ENCODE results near the gene RANBP3.

Gene RANBP3

DNA sequence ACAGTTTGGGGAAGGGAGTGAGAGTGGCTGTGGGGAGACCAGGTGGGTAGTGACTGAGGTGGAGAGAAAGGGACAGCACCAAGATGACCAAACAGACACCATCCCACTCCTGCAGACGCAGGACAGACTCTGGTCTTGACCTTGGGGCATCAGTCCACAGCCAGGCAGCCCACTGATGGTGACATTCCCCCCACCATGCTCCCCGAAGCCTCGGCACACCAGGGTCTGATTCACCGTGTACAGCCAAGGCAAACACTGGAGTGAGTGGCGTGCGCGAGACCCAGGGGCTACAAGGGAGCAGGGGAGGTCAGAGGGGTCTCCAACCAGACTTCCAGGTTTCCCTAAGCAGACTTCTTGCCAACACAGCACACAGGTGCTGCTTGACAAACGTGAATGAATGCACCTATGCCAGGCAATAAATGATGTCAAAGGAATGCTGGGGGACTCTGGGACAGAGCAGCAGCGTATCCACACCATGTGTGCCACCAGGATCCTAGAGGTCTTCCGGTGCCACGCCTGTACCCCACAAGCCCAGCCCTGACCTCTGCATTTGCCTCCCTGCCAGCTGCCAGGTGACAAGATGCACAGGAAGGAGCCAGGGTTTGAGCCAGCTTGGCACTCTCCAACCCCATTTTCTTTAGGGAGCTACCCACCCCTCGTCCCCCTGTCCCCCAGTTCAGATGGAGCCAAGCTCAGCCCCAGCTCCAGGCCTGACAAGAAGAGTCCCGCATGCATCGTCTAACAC lies 18.5 kb downstream of the RANBP3 start:
- no peak for DNase-seq
- no peak for ATAC-seq (replicated peaks)
- Mint-ChIP-seq H3K27me3 (no peaks in the 10 kb centered on the region), H3K4me1 (peaks cover 51 to 96% of the 10 kb centered on the region in 2 donors), H3K36me3 (peaks cover 21 to 33% of the 10 kb centered on the region in 2 donors), H3K4me3 (no peak overlapping the region), H3K27ac (peak overlapping the region; percentile 47), H3K9me3 (no peaks in the 10 kb centered on the region)

DNA sequence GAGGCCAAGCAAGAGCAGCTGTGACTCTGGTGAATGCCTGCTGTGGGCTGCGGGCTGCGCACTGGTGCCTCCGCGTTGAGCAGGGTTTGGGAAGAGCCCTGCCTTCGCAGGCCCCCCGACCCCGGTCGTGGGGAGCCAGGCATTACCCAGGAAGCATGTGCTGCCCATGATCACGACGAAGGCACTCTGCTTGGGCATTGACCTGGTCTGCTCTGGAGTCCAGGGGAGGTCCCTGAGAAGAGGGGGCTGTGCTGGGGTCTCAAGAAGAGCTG lies 19.2 kb downstream of the RANBP3 start:
- no peak overlapping the region for H3K4me3 Mint-ChIP-seq
- DNase-seq (no peak), ATAC-seq (replicated peaks) (no peak)
- no peaks in the 10 kb centered on the region for H3K9me3 Mint-ChIP-seq
- peaks cover 23 to 37% of the 10 kb centered on the region in 2 donors for H3K36me3 Mint-ChIP-seq
- peak overlapping the region; percentile 47 for H3K27ac Mint-ChIP-seq
- H3K27me3 Mint-ChIP-seq = no peaks in the 10 kb centered on the region
- H3K4me1 Mint-ChIP-seq = peaks cover 54 to 96% of the 10 kb centered on the region in 2 donors

DNA sequence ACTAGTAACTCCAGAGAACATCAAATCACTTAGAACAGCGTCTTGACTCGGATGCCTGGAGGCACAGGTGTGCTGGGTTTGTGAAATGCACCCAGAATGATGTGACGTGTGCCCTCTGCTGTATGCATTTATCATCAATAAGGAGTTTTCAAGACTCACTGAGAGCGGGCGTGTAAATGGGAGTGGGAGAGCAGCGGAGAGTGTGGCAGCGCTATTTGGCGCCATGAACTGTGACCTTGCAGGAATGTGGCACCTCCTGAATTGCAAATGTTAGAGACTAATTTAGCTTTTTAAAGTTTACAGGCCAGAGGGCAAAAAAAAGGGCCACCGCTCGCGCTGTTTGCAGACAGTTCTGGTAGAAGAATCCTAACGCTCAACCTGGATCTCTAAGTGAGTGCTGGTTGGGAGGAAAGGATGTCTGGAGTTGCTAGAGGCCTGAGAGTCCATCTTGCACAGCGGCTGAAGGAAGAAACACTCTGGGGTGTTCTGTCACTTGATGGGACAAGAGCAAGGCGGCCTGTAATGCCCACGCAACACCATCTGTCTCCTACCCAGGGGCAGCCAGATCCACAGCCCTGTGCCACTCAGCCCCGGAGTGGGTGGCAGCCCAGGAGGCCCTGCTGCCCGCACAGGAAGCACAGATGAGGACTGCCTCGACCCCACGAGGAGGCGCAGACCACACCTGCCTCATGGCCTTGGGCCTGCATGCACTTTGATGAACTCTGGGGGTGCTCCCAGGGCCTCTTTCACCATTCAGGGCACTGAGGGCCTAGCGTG lies 19.7 kb downstream of the RANBP3 start:
- ATAC-seq (replicated peaks) (no peak), DNase-seq (no peak)
- Mint-ChIP-seq H3K4me3 (no peak overlapping the region), H3K27ac (peak overlapping the region; percentile 42), H3K27me3 (no peaks in the 10 kb centered on the region), H3K36me3 (peaks cover 22 to 36% of the 10 kb centered on the region in 2 donors), H3K9me3 (no peaks in the 10 kb centered on the region), H3K4me1 (peaks cover 55 to 96% of the 10 kb centered on the region in 2 donors)

DNA sequence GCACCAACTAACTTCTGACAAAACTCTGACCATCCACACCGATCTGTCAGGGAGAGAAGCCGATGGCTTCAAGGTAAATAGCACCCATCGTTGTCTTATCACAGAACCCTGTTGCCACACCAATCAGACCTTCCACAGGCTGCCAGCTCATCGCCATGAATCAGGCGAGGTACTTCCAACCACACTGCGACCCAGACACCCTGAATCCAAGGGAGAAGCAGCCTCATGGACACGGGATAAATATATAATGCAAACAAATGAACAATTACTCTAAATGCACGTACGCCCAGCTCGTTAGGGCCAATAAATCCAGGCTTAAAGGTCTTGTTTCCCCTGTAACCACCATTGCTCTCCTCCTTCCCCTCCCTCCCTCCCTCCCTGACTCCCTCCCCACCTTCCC lies 20.8 kb downstream of the RANBP3 start:
- no peak for DNase-seq
- H3K4me1 Mint-ChIP-seq = peaks cover 57 to 96% of the 10 kb centered on the region in 2 donors
- ATAC-seq (replicated peaks) = no peak
- H3K36me3 Mint-ChIP-seq = peaks cover 19 to 37% of the 10 kb centered on the region in 2 donors
- no peaks in the 10 kb centered on the region for H3K27me3 Mint-ChIP-seq
- H3K4me3 Mint-ChIP-seq = no peak overlapping the region
- H3K9me3 Mint-ChIP-seq = no peaks in the 10 kb centered on the region
- H3K27ac Mint-ChIP-seq = no peak overlapping the region

DNA sequence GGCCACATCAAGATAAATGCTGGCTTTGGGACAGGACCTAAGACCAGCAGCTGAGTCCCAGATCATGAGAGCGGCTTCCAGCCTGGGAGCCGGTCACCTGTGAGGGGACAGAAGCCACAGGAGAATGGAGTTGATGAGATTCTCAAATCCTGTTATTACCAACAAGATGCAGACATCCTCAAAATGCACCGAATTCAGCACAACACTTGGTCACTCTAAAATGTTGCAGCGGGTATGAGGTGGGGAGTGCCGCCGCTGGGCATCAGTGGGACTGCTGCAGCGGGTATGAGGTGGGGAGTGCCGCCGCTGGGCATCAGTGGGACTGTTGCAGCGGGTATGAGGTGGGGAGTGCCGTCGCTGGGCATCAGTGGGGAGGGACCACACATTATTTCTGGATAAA lies 21.2 kb downstream of the RANBP3 start:
- H3K4me3 Mint-ChIP-seq = no peak overlapping the region
- no peaks in the 10 kb centered on the region for H3K9me3 Mint-ChIP-seq
- DNase-seq = no peak
- no peaks in the 10 kb centered on the region for H3K27me3 Mint-ChIP-seq
- peaks cover 57 to 96% of the 10 kb centered on the region in 2 donors for H3K4me1 Mint-ChIP-seq
- no peak for ATAC-seq (replicated peaks)
- peaks cover 18 to 34% of the 10 kb centered on the region in 2 donors for H3K36me3 Mint-ChIP-seq
- H3K27ac Mint-ChIP-seq = no peak overlapping the region

DNA sequence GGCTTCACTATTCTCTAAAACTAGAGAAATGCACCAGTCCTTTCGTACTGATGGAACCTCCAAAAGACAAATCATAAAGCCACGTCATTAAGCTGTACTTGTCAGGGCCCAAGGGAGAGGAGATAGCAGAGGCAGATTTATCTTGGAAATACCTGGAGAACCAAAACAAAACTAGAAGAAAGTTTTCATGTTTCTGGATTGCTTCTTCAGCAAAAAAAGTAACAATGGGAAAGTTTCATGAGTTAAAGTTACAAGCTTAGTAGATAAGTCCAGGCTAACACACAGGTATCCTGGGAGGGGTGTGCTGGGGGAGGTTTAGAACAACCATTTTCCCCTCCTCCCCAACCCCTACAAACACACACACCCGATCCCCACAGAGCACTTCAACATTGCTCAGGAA lies 21.6 kb downstream of the RANBP3 start:
- ATAC-seq (replicated peaks) = no peak
- Mint-ChIP-seq H3K27ac (peak overlapping the region; percentile 37), H3K9me3 (no peaks in the 10 kb centered on the region), H3K4me3 (no peak overlapping the region), H3K27me3 (no peaks in the 10 kb centered on the region), H3K4me1 (peaks cover 59 to 97% of the 10 kb centered on the region in 2 donors), H3K36me3 (peaks cover 21 to 36% of the 10 kb centered on the region in 2 donors)
- DNase-seq = no peak

DNA sequence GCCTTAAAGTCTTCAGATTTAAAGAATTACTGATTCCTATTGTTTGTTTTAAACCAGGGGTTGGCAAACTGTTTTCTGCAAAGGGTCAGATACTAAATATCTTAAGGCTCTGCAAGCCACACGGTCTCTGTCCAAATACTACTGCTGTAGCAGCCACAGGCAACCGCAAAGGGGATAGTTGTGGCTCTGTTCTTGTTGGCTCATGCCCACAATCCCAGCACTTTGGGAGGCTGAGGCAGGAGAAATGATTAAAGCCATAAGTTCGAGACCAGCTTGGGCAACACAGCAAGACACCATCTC lies 22.4 kb downstream of the RANBP3 start:
- Mint-ChIP-seq H3K4me3 (no peak overlapping the region), H3K9me3 (no peaks in the 10 kb centered on the region), H3K36me3 (peaks cover 21 to 35% of the 10 kb centered on the region in 2 donors), H3K27ac (no peak overlapping the region), H3K4me1 (peaks cover 63 to 99% of the 10 kb centered on the region in 2 donors), H3K27me3 (no peaks in the 10 kb centered on the region)
- ATAC-seq (replicated peaks) (no peak), DNase-seq (no peak)

DNA sequence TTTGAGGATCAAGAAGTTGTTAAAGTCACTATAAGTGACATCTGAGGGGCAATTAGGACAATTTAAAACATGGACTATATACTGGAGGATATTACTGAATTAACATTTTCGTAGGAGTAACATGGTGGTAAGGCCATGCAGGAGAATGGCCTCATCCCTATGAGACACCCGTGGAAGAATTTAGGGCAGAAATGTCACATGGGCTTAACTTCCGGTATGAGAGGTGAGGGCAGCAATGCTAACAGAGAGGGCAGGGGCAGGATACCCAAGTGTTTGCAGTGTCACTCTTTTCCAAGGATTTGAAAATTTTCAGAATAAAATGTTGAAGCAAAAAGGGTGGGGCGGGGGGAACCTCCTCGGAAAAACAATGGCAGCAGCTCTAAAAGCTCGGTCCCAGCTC lies 23.6 kb downstream of the RANBP3 start:
- ATAC-seq (replicated peaks) (no peak), DNase-seq (no peak)
- no peaks in the 10 kb centered on the region for H3K27me3 Mint-ChIP-seq
- H3K36me3 Mint-ChIP-seq = peaks cover 29 to 42% of the 10 kb centered on the region in 2 donors
- no peak overlapping the region for H3K4me3 Mint-ChIP-seq
- no peaks in the 10 kb centered on the region for H3K9me3 Mint-ChIP-seq
- H3K27ac Mint-ChIP-seq = peak overlapping the region; percentile 66
- H3K4me1 Mint-ChIP-seq = peaks cover 66 to 97% of the 10 kb centered on the region in 2 donors

DNA sequence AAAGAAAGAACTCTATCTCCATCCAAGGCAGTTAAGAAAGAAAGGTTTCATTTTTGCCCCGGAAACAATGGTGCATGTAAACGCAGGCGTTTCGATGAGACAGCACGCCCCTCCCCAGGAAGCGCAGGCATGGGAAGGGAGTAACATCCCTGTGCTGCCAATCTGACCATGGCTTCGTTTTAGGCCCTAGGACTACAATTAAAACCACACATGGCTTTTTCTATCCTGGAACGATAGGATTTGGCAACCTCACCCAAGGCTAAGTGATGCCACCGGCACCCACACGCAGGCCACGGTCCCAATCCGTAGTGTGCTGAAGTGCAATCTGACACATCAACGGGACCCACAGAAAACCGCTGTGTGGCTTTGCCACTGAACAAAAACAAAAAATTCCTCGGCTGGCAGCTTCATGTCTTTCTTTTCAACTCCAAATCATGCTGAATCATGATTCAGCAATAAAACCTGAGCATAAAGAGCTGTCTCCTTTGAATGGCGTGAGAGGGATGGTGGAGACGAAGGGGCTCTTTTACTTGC lies 24.2 kb downstream of the RANBP3 start:
- Mint-ChIP-seq H3K4me1 (peaks cover 62 to 93% of the 10 kb centered on the region in 2 donors), H3K27ac (peak overlapping the region; percentile 66), H3K9me3 (no peaks in the 10 kb centered on the region), H3K4me3 (peak overlapping the region; percentile 11 to 17), H3K36me3 (peaks cover 29 to 41% of the 10 kb centered on the region in 2 donors), H3K27me3 (no peaks in the 10 kb centered on the region)
- DNase-seq = no peak
- ATAC-seq (replicated peaks) = no peak

DNA sequence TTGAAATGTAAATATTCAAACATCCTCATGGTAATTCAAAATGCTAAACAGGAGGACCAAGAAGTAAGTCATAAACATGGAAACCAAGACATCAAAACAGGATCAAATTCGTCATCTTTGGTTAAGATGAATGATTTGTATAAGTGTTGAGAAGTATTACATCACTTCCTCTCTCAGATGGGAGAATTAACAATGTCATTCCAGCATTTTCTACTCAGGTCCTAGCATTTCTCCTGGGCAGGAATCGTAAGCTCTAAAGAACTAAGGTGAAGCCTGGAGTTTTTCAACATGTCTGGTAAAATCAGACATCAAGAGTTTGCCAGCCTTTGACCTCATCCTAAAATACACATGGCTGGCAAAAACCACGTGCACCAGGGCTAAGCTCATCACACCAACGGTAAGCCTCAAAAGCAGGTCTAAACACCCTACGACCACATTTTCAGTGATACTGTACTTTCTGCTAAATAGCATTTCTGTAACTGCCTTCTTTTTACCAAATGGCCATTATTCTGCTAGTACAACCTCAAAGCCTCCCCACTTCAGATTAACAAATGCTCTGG lies 24.8 kb downstream of the RANBP3 start:
- no peak overlapping the region for H3K27ac Mint-ChIP-seq
- no peak overlapping the region for H3K4me3 Mint-ChIP-seq
- ATAC-seq (replicated peaks) = no peak
- peaks cover 63 to 93% of the 10 kb centered on the region in 2 donors for H3K4me1 Mint-ChIP-seq
- no peaks in the 10 kb centered on the region for H3K9me3 Mint-ChIP-seq
- DNase-seq = no peak
- peaks cover 30 to 40% of the 10 kb centered on the region in 2 donors for H3K36me3 Mint-ChIP-seq
- H3K27me3 Mint-ChIP-seq = no peaks in the 10 kb centered on the region

DNA sequence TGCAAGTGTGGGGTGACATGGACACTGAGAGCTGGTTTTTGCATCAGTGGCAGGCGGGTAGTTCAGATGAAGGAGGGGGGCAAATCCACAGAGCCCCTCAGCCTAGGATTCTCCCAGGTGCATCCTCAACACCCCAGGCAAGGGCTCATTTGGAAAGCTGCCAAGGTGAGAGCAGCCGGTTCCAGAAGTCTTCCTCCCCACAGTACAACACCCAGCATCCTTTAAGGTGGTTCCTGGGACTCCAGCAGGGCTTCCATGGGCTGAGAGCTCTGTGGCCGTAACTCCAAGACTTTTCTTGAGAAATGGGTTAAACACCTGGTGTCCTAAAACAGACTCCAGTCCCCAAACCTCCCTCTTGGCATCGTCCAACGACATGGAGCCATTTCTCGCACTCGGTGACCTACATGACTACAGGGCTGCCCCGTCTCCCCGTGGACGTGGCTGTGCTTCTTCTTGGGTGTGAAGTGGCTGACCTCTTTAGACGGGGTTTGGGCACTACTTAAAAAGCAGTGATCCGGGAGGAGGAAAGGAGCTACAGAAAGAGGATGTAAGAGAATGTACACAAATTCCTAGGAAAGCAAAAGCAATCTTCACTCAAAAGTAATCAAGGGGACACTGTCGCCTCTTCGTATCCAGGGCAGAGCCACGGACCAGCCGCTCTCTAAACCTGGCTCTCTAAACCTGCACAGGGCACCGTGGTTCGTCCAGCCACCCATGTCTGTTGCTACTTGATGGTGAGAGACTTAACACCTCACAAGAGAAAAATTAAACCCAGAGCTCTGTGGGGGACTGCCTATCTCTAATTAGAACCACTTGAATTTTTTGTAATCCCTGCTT lies 25.5 kb downstream of the RANBP3 start:
- Mint-ChIP-seq H3K27ac (no peak overlapping the region), H3K4me1 (peaks cover 66 to 94% of the 10 kb centered on the region in 2 donors), H3K27me3 (no peaks in the 10 kb centered on the region), H3K4me3 (no peak overlapping the region), H3K36me3 (peaks cover 34 to 43% of the 10 kb centered on the region in 2 donors), H3K9me3 (no peaks in the 10 kb centered on the region)
- no peak for DNase-seq
- ATAC-seq (replicated peaks) = no peak

DNA sequence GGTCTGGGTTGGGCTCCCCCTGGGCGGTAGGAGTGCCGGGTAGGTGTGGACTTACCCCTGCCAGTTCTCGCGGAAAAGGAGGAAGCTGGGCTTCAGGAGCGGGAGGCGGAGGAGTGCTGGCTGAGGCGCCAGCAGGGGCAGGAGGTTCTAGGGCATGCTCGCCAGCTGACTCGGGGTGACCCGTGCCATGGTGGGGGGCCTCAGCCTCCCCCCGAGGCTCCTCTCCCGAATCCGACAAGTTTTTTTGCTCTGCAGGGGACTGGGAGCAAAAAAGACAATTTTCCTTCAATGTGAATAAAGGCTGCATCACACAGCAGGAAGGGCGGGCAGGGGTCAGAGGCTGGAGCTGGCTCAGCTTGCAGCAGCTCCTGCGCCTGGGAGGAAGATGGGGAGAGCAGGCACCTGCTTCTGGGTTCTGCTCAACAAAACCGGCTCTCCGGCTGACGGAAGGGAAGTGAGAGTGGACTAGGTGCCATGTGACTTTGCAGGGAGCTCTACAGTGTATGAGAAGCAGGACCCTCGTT lies 26.5 kb downstream of the RANBP3 start:
- DNase-seq (peak; percentile 18), ATAC-seq (replicated peaks) (peak; percentile 92 to 93)
- H3K9me3 Mint-ChIP-seq = no peaks in the 10 kb centered on the region
- H3K27ac Mint-ChIP-seq = peak overlapping the region; percentile 71
- H3K36me3 Mint-ChIP-seq = peaks cover 32 to 42% of the 10 kb centered on the region in 2 donors
- peaks cover 61 to 87% of the 10 kb centered on the region in 2 donors for H3K4me1 Mint-ChIP-seq
- H3K4me3 Mint-ChIP-seq = peak overlapping the region; percentile 39 to 60
- H3K27me3 Mint-ChIP-seq = no peaks in the 10 kb centered on the region

DNA sequence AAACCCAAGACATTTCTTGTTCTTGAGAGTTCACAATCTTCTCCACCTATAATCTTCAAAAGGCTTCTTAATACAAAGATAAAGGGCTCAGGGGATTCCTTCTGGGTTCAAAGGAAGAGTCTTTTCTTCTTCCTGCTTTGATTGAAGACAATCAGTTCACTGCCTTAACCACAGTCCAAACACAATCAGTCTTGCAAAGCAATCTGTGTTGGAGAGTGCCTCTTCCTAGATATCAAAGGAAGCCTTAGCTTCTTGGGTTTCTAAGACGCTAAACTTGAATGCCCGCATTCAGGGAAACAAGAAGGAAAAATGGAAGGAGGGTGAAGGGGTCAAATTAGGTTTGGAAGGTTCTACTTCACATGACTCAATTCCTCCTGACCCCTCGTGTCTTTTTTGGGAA lies 27.2 kb downstream of the RANBP3 start:
- no peaks in the 10 kb centered on the region for H3K9me3 Mint-ChIP-seq
- no peak for DNase-seq
- peak overlapping the region; percentile 51 for H3K27ac Mint-ChIP-seq
- H3K4me3 Mint-ChIP-seq = no peak overlapping the region
- peaks cover 62 to 84% of the 10 kb centered on the region in 2 donors for H3K4me1 Mint-ChIP-seq
- H3K36me3 Mint-ChIP-seq = peaks cover 35 to 47% of the 10 kb centered on the region in 2 donors
- H3K27me3 Mint-ChIP-seq = no peaks in the 10 kb centered on the region
- ATAC-seq (replicated peaks) = no peak

DNA sequence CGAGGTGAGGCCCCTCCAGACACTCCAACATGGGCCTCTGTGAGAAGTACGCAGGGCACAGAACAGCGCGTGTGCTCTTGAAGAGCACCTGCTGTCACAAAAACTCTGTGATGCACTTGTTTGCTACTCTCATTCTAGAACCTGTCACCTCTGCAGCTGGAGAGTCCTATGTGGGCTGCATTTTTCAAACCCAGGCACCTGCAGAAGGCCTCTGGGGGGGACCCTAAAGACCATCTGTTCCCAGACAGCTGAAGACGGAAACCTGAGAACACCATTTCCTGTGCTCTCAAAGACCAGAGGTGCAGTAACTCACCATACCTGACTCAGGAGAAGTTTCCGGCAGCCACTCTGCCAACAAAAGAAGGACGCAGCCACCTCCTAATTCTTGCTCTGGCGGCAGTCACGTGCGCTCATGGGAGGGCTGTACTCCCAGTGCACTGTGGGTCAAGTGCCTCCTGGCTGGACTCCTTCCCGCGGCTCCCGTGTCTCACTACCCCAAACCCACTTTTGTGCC lies 28.1 kb downstream of the RANBP3 start:
- DNase-seq (no peak), ATAC-seq (replicated peaks) (no peak)
- H3K9me3 Mint-ChIP-seq = no peaks in the 10 kb centered on the region
- H3K4me3 Mint-ChIP-seq = no peak overlapping the region
- H3K36me3 Mint-ChIP-seq = peaks cover 39 to 56% of the 10 kb centered on the region in 2 donors
- H3K27me3 Mint-ChIP-seq = no peaks in the 10 kb centered on the region
- no peak overlapping the region for H3K27ac Mint-ChIP-seq
- peaks cover 68 to 84% of the 10 kb centered on the region in 2 donors for H3K4me1 Mint-ChIP-seq

Data from stimulated activated naive B cell treated with anti-CD40 and anti-IgM and Interleukin-4, amounts not matched to agents 10 μg/mL and 1 μg/mL and 100 μg/mL, for 72 hours (primary cell).